IMR-90 (cell line): ENCODE data around the gene CBX5. TPM values are rescaled to one million over a fixed set of nuclear protein-coding genes. Genes with fewer than 3 reads are reported as not detected.
A peak's percentile ranks its signal among the peaks of the same experiment; 100 is the strongest.

Experiments
- ATAC-seq: fragments of 200-7000 bp; cut with Tn5 transposase; 2 replicates; pipeline ENCODE4 v1.9.1; 2020; ENCODE audit warnings: low read depth, mild to moderate bottlenecking, moderate library complexity
- BruUV-seq: library from RNA; stranded (reverse); fragments of 400-500 nt; replicated peaks from 2 replicates; lab custom pipeline; 2021; lab: Mats Ljungman, UMichigan
- CTCF ChIA-PET: fragments of 300-600 bp; formaldehyde crosslinking; extraction: SDS; loops from one replicate; lab custom pipeline; 2021; ENCODE audit warnings: antibody characterized with exemption; lab: Yijun Ruan, JAX
- POLR2A ChIA-PET: fragments of 300-600 bp; sonication (Branson Sonifier 250); formaldehyde crosslinking; loops from one replicate; lab custom pipeline; 2022; ENCODE audit warnings: antibody characterized with exemption; ENCODE audit not compliant: unreplicated experiment; lab: Charles Lee
- DNase-seq: peaks from one replicate; pipeline ENCODE4 v3.0.0; 2013
- H2AFZ ChIP-seq: replicated peaks from 2 replicates; pipeline ENCODE3; 2013; ENCODE audit warnings: low read length, mild to moderate bottlenecking; ENCODE audit not compliant: poor library complexity
- H2AK5ac ChIP-seq: 2 replicates; pipeline ENCODE4 v1.6.1; 2013; ENCODE audit warnings: low read depth, low read length, inconsistent platforms
- H2AK9ac ChIP-seq: replicated peaks from 2 replicates; pipeline ENCODE3; 2013; ENCODE audit warnings: mild to moderate bottlenecking, low read depth, low read length, moderate library complexity; ENCODE audit not compliant: poor library complexity
- H2BK120ac ChIP-seq: 2 replicates; pipeline ENCODE4 v1.6.1; 2013; ENCODE audit warnings: low read depth, low read length, inconsistent platforms
- H2BK15ac ChIP-seq: 3 replicates; pipeline ENCODE4 v1.6.1; 2013; ENCODE audit warnings: low read depth, low read length, inconsistent platforms
- H2BK20ac ChIP-seq: 2 replicates; pipeline ENCODE4 v1.6.1; 2013; ENCODE audit warnings: low read depth, mild to moderate bottlenecking, inconsistent platforms, low read length, moderate library complexity
- H2BK5ac ChIP-seq: 2 replicates; pipeline ENCODE4 v1.6.1; 2013; ENCODE audit warnings: mild to moderate bottlenecking, low read depth, low read length, inconsistent platforms; ENCODE audit not compliant: poor library complexity, severe bottlenecking
- H3K14ac ChIP-seq: replicated peaks from 2 replicates; pipeline ENCODE4 v1.6.1; 2013; ENCODE audit warnings: low read depth, low read length, inconsistent platforms
- H3K18ac ChIP-seq: 2 replicates; pipeline ENCODE4 v1.6.1; 2013; ENCODE audit warnings: low read depth, low read length, control low read depth
- H3K23ac ChIP-seq: 2 replicates; pipeline ENCODE4 v1.6.1; 2013; ENCODE audit warnings: low read depth, low read length, inconsistent platforms
- H3K27ac ChIP-seq: 2 replicates; pipeline ENCODE4 v1.5.1; 2013; ENCODE audit warnings: mild to moderate bottlenecking, control low read depth, low read length; ENCODE audit not compliant: insufficient read depth
- H3K27me3 ChIP-seq: 2 replicates; pipeline ENCODE4 v1.6.1; 2013; ENCODE audit warnings: low read length; ENCODE audit not compliant: control insufficient read depth, insufficient read depth
- H3K36me3 ChIP-seq: 2 replicates; pipeline ENCODE4 v1.6.1; 2013; ENCODE audit warnings: low read length, mixed read lengths; ENCODE audit not compliant: control insufficient read depth, insufficient read depth
- H3K4ac ChIP-seq: 2 replicates; pipeline ENCODE4 v1.6.1; 2013; ENCODE audit warnings: low read depth, low read length, inconsistent platforms
- H3K4me1 ChIP-seq: 2 replicates; pipeline ENCODE4 v1.6.1; 2013; ENCODE audit warnings: low read length, mixed read lengths; ENCODE audit not compliant: control insufficient read depth, insufficient read depth
- H3K4me2 ChIP-seq: 2 replicates; pipeline ENCODE4 v1.6.1; 2013; ENCODE audit warnings: low read depth, mild to moderate bottlenecking, control low read depth, low read length, moderate library complexity
- H3K4me3 ChIP-seq: 2 replicates; pipeline ENCODE4 v1.5.1; 2013; ENCODE audit warnings: low read depth, mild to moderate bottlenecking, control low read depth, low read length, moderate library complexity; ENCODE audit not compliant: insufficient read depth
- H3K56ac ChIP-seq: 2 replicates; pipeline ENCODE4 v1.6.1; 2013; ENCODE audit warnings: low read length, inconsistent platforms; ENCODE audit not compliant: insufficient read depth; ENCODE audit errors: extremely low read depth
- H3K79me1 ChIP-seq, 2 experiments: 2 replicates each; pipeline ENCODE4 v1.6.1; 2013; ENCODE audit warnings: low read length in 2 of 2, inconsistent platforms in 1 of 2, low read depth in 1 of 2
- H3K9ac ChIP-seq: 2 replicates; pipeline ENCODE4 v1.6.1; 2013; ENCODE audit warnings: low read depth, low read length, control low read depth
- H3K9me1 ChIP-seq: 2 replicates; pipeline ENCODE4 v1.6.1; 2013; ENCODE audit warnings: low read length, inconsistent platforms; ENCODE audit not compliant: insufficient read depth
- H3K9me3 ChIP-seq: 2 replicates; pipeline ENCODE4 v1.6.1; 2013; ENCODE audit warnings: low read length; ENCODE audit not compliant: control insufficient read depth, insufficient read depth
- H4K20me1 ChIP-seq: 2 replicates; pipeline ENCODE4 v1.6.1; 2013; ENCODE audit warnings: low read length, inconsistent platforms; ENCODE audit not compliant: insufficient read depth
- H4K5ac ChIP-seq: 2 replicates; pipeline ENCODE4 v1.6.1; 2013; ENCODE audit warnings: mild to moderate bottlenecking, low read depth, low read length, control low read depth
- H4K8ac ChIP-seq, 2 experiments: 2 replicates each; pipeline ENCODE4 v1.6.1; 2013; ENCODE audit warnings: low read depth in 2 of 2, low read length in 2 of 2, control low read depth in 1 of 2, inconsistent platforms in 1 of 2
- H4K91ac ChIP-seq: 2 replicates; pipeline ENCODE4 v1.6.1; 2013; ENCODE audit warnings: low read depth, low read length, inconsistent platforms; ENCODE audit not compliant: insufficient read depth
- BHLHE40 ChIP-seq: fragments of 150-350 bp; IDR thresholded peaks from 2 replicates; pipeline ENCODE4 v1.6.1; 2016; ENCODE audit warnings: mild to moderate bottlenecking, low read depth, low read length
- NFE2L2 ChIP-seq: fragments of 150-350 bp; IDR thresholded peaks from 2 replicates; pipeline ENCODE4 v1.6.1; 2016; ENCODE audit warnings: low read depth, mild to moderate bottlenecking, low read length
- SMC3 ChIP-seq: fragments of 150-350 bp; IDR thresholded peaks from 2 replicates; pipeline ENCODE4 v1.6.1; 2016; ENCODE audit warnings: low read depth, mild to moderate bottlenecking, antibody characterized with exemption, low read length, moderate library complexity
- WGBS, 2 experiments: methylation state at CpG; one replicate each; pipeline versions ENCODE4 v1.1.5 to v1.1.7; 2013; ENCODE audit warnings: missing lambda C conversion rate in 2 of 2; ENCODE audit not compliant: insufficient read length in 1 of 2; ENCODE audit errors: extremely low coverage in 2 of 2; 5-methylcytosine and 5-hydroxymethylcytosine counted together
- dilution Hi-C: fragments of 300-500 bp; cut with HindIII; formaldehyde crosslinking; loops from one replicate; pipeline ENCODE4 v1.14.3; 2018; ENCODE audit warnings: low sequenced_read_pairs; ENCODE audit not compliant: unreplicated experiment
- in situ Hi-C: fragments of 300-500 bp; cut with MboI; formaldehyde crosslinking; loops from 3 replicates; pipeline ENCODE4 v1.14.3; 2019; ENCODE audit warnings: low sequenced_read_pairs, inconsistent platforms, mixed read lengths
- intact Hi-C: fragments of 100-400 bp; cut with micrococcal nuclease; formaldehyde crosslinking; loops from 2 replicates; pipeline ENCODE4 v1.10.0; 2022
- polyA plus RNA-seq, 3 experiments: library from polyadenylated mRNA; depleted of rRNA; stranded (reverse); fragments of >200 nt; gene quantifications; 2 replicates each; pipeline ENCODE4 v1.2.3, GENCODE V29; 2012; ENCODE audit warnings: low replicate concordance in 1 of 3
- total RNA-seq: library from RNA; depleted of rRNA; stranded (reverse); fragments of >200 nt; gene quantifications from 2 replicates; pipeline ENCODE4 v1.2.3, GENCODE V29; 2012

CBX5 gene
- total and polyA plus RNA-seq, 2 of the 4 experiments (the other 2 are of a cell fraction), result 18.0 to 40.9 TPM

GRCh38 chr12:54300732-54301427 is 21.0 kb upstream of the CBX5 start, which contains the start of gene NFE2 (continued):
- TF ChIP-seq NFE2L2 (no peak), SMC3 (no peak)

DNA sequence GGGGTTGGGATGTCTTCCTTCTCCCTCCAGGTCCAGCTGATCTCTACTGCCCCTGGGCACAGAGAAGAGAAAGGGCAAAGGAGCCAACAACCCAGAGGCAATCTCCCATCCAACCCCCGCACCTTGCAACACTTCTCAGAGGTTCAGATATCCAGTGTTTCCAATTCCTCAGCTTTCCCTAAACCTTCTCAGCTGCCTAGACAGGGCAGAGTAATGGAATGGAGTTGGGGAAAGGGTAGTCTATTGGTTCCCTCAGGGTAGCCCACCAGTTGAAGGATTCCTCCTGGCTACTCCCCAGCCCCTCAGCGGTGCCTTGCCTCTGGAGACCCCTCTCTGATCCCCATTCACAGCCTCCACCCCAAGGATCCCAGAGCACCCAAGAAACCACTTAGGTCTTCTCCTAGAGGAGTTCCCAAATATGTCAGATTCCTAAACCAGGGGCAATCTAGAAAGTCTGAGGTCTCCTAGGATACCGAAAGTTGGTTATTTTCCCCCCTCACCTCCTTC is 20.4 kb upstream of the CBX5 start:
- Histone ChIP-seq H3K27ac (no peak overlapping the region), H3K27me3 (peaks cover 38% of the 10 kb centered on the region), H3K9me1 (0 out of 2 replicates have a peak, but pooled peaks cover 3% of the 10 kb centered on the region), H2AK9ac (no peak overlapping the region), H4K91ac (no peak overlapping the region), H3K56ac (no peak overlapping the region), H3K79me1 (no peaks in the 10 kb centered on the region), H4K5ac (no peak overlapping the region), H3K14ac (no peak overlapping the region), H4K20me1 (no peaks in the 10 kb centered on the region), H2BK120ac (no peak overlapping the region), H3K4me2 (peak overlapping the region; percentile 76; the same call in 1 of the 2 replicates), H3K9me3 (no peaks in the 10 kb centered on the region), H3K4me1 (peaks cover 9% of the 10 kb centered on the region), H2BK20ac (no peak overlapping the region), H3K36me3 (no peaks in the 10 kb centered on the region), H3K18ac (no peak overlapping the region), H2BK5ac (no peak overlapping the region), H2BK15ac (no peak overlapping the region), H4K8ac (no peak overlapping the region), H3K4me3 (no peak overlapping the region; the same call in 1 of the 2 replicates), H2AK5ac (no peak overlapping the region), H3K23ac (0 out of 2 replicates have a peak overlapping the region, but pooled peaks have one; percentile 23), H3K9ac (0 out of 2 replicates have a peak overlapping the region, but pooled peaks have one; percentile 34), H2AFZ (peak overlapping the region; percentile 1), H3K4ac (0 out of 2 replicates have a peak overlapping the region, but pooled peaks have one; percentile 25)
- ATAC-seq (peak; percentile 9), DNase-seq (no peak)
- no peak for TF ChIP-seq BHLHE40
- ChIA-PET CTCF (interaction anchor here (0.6 to 0.8 kb wide), 2 partner anchors 25 to 1564 kb away, joined by 3 read pairs; partner anchors contain the start of gene COPZ1), POLR2A (no interaction called here)
- WGBS, 2 experiments, result no CpG with 5 or more reads among the region's 3 CpGs
- in situ Hi-C loops (no loop called here), dilution Hi-C loops (no loop called here), intact Hi-C loops (no loop called here)
- BruUV-seq, result no TSS peak
